Renal pelvis (tissue), 4 donors: Measurements from ENCODE around the gene MBD2. TPM values are rescaled to one million over a fixed set of nuclear protein-coding genes. Genes with fewer than 3 reads are reported as not detected.

Source experiments
- DNase-seq: peaks from one replicate; pipeline ENCODE4 v3.0.0-alpha.2; 2013
- polyA plus RNA-seq, 3 donors: library from polyadenylated mRNA; unstranded; fragments of 120-200 nt; gene quantifications; one replicate each; pipeline ENCODE4 v1.2.1, GENCODE V29; 2013; ENCODE audit not compliant: insufficient read length in 3 of 3

Gene MBD2
- polyA plus RNA-seq, 3 donors = 93.5 to 121 (median 113) TPM

DNA sequence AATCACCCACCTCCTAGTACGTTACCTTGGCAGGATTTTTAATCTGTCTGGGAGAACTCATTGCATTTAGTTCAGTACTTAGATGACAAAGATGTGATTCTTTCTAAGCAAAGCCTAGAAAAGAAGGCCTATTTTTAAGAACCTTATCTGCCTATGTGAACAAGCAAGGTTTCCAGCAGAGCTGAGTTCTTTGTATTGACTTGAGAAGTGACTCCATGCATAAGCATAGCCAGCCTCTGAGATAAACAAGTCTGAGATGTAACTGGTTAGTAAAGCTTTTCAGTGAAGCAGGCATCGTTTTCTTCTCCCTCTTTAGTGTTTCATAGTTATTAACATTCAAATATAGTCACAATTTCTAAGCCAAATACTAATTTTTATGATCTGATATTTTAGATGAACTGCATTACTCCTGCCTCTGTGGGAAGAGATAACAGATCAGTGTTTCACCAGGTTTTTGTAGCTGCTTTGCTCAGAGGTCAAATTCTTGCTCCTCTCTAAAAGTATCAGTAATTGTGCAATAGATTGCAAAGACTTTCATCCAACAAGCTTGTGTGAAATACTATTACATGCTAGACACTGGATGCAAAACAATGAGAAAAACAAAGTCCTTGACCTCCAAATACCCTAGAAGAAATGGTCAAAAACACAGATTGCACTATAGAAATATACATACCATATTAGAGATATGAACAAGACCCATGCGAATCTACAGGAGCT lies 107.8 kb downstream of the MBD2 start:
- DNase-seq = no peak

DNA sequence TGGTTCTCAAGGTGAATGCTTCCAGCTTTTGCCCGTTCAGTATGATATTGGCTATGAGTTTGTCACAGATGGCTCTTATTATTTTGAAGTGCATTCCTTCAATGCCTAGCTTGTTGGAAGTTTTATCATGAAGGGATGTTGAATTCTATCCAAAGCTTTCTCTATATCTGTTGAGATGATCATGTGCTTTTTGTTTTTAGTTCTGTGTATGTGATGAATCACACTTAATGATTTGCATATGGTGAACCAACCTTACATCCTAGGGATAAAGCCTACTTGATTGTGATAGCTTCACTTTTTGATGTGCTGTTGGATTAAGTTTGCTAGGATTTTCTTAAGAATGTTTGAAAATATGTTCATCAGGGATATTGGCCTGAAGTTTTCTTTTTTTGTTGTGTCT lies 112.1 kb downstream of the MBD2 start:
- no peak for DNase-seq

GRCh38 chr18:54109131-54109683 lies 115.3 kb downstream of the MBD2 start:
- DNase-seq = no peak

- DNase-seq = no peak
Measured at GRCh38 chr18:54102123-54102522, 122.3 kb downstream of the MBD2 start.

Other genes with a start within 250 kb of the MBD2 start
- gene POLI, start 44.8 kb upstream of the MBD2 start, polyA plus RNA-seq = 10 to 100 TPM; 44.8 to 85.7 (median 75.7) TPM
- under 1 TPM; 0.27 to 0.51 (median 0.44) TPM for gene STARD6, start 133.2 kb upstream of the MBD2 start, polyA plus RNA-seq
- 10 to 100 TPM; 10.4 to 12.6 (median 11.5) TPM for gene C18orf54, start 133.2 kb upstream of the MBD2 start, polyA plus RNA-seq